HG03378 (cell line): Measurements from ENCODE around the gene TIMM17B.

Source experiments
- ATAC-seq: cut with Tn5 transposase; IDR thresholded peaks from one replicate; pipeline ENCODE4 v1.9.1; 2021; ENCODE audit warnings: mild to moderate bottlenecking, moderate library complexity; ENCODE audit not compliant: unreplicated experiment

Gene TIMM17B

GRCh38 chrX:48919360-48919841 is 21.8 kb upstream of the TIMM17B start:
- ATAC-seq: peak; percentile 15

- peak; percentile 63 for ATAC-seq
Measured at GRCh38 chrX:48918643-48919340, 21.2 kb upstream of the TIMM17B start, which contains the start of gene PIM2. Gene PIM2 (minus strand): TSS chrX:48919024. CDS start chrX:48918834, 190 bp downstream.

GRCh38 chrX:48918301-48918642 is 20.7 kb upstream of the TIMM17B start:
- ATAC-seq: no peak

GRCh38 chrX:48917139-48918001 is 19.8 kb upstream of the TIMM17B start:
- peak; percentile 44 for ATAC-seq

- ATAC-seq: no peak
Measured at GRCh38 chrX:48914593-48915493, 17.3 kb upstream of the TIMM17B start.

GRCh38 chrX:48913605-48914366 is 16.2 kb upstream of the TIMM17B start:
- ATAC-seq: no peak

GRCh38 chrX:48911412-48912182 is 14.0 kb upstream of the TIMM17B start, which contains the start of gene SLC35A2:
Gene SLC35A2 (minus strand): TSS chrX:48911646. CDS start chrX:48911636, 10 bp downstream.
- peak; percentile 55 for ATAC-seq

- no peak for ATAC-seq
Measured at GRCh38 chrX:48910926-48911411, 13.4 kb upstream of the TIMM17B start.

- no peak for ATAC-seq
Measured at GRCh38 chrX:48909703-48910294, 12.2 kb upstream of the TIMM17B start.

GRCh38 chrX:48908600-48908999 is 11.0 kb upstream of the TIMM17B start:
- ATAC-seq: no peak

GRCh38 chrX:48905090-48905790 is 7.7 kb upstream of the TIMM17B start:
- no peak for ATAC-seq

GRCh38 chrX:48904626-48905025 is 7.1 kb upstream of the TIMM17B start:
- ATAC-seq: no peak

GRCh38 chrX:48904180-48904579 is 6.6 kb upstream of the TIMM17B start:
- ATAC-seq: no peak

GRCh38 chrX:48903290-48903689 is 5.7 kb upstream of the TIMM17B start:
- ATAC-seq: no peak

GRCh38 chrX:48902776-48903175 is 5.2 kb upstream of the TIMM17B start:
- no peak for ATAC-seq

GRCh38 chrX:48902135-48902534 is 4.6 kb upstream of the TIMM17B start:
- no peak for ATAC-seq

GRCh38 chrX:48901069-48901468 is 3.5 kb upstream of the TIMM17B start:
- no peak for ATAC-seq

GRCh38 chrX:48899078-48899410 is 1.5 kb upstream of the TIMM17B start:
- no peak for ATAC-seq
